ENCODE data around the gene STARD3. TPM values are rescaled to one million over a fixed set of nuclear protein-coding genes. Genes with fewer than 3 reads are reported as not detected.

The STARD3 gene
- total RNA-seq, 1 experiment from 2014 or later = 2,579 TPM

- no peak overlapping the region for H3K4me3 Mint-ChIP-seq (ENCODE audit: low read depth, unreplicated experiment)
- peaks cover 92% of the 10 kb centered on the region for H3K36me3 Mint-ChIP-seq (ENCODE audit: insufficient read depth, unreplicated experiment)
- no peak for TF ChIP-seq CTCF (IDR thresholded peaks at IDR 0.05; ENCODE audit: unreplicated experiment)
- CTCF ChIA-PET = interaction anchor here (0.5 to 161.2 kb wide), 12 partner anchors 39 to 1897 kb away, joined by 3 to 42089 read pairs (median 7); partner anchors contain the start of genes ERBB2, GRB7, GSDMA and GSDMB
- no peak overlapping the region for H3K27ac Mint-ChIP-seq (ENCODE audit: unreplicated experiment)
- no peaks in the 10 kb centered on the region for H3K9me3 Mint-ChIP-seq (ENCODE audit: low read depth, unreplicated experiment)
- intact Hi-C loops (cut with micrococcal nuclease; ENCODE audit: unreplicated experiment) = no loop called here
- peak; percentile 83 for DNase-seq
- no peaks in the 10 kb centered on the region for H3K27me3 Mint-ChIP-seq (ENCODE audit: unreplicated experiment)
- H3K4me1 Mint-ChIP-seq (ENCODE audit: low read depth, unreplicated experiment) = peaks cover 26% of the 10 kb centered on the region
- BruUV-seq (replicated peaks) = no TSS peak
These were observed 22.5 kb downstream of the STARD3 start for GRCh38 chr17:39659279-39660010.

- CTCF ChIA-PET = interaction anchor here (0.5 to 161.2 kb wide), 12 partner anchors 39 to 1898 kb away, joined by 3 to 42089 read pairs (median 7); partner anchors contain the start of genes ERBB2, GRB7, GSDMA and GSDMB
- Mint-ChIP-seq H3K4me1 (ENCODE audit: low read depth, unreplicated experiment) (peaks cover 32% of the 10 kb centered on the region), H3K9me3 (ENCODE audit: low read depth, unreplicated experiment) (no peaks in the 10 kb centered on the region), H3K36me3 (ENCODE audit: insufficient read depth, unreplicated experiment) (peaks cover 92% of the 10 kb centered on the region), H3K27ac (ENCODE audit: unreplicated experiment) (no peak overlapping the region), H3K27me3 (ENCODE audit: unreplicated experiment) (no peaks in the 10 kb centered on the region), H3K4me3 (ENCODE audit: low read depth, unreplicated experiment) (no peak overlapping the region)
- no peak for TF ChIP-seq CTCF (IDR thresholded peaks at IDR 0.05; ENCODE audit: unreplicated experiment)
- BruUV-seq (replicated peaks) = no TSS peak
- intact Hi-C loops (cut with micrococcal nuclease; ENCODE audit: unreplicated experiment) = no loop called here
- DNase-seq = no peak
These were observed 23.0 kb downstream of the STARD3 start for GRCh38 chr17:39660011-39660360.

DNA sequence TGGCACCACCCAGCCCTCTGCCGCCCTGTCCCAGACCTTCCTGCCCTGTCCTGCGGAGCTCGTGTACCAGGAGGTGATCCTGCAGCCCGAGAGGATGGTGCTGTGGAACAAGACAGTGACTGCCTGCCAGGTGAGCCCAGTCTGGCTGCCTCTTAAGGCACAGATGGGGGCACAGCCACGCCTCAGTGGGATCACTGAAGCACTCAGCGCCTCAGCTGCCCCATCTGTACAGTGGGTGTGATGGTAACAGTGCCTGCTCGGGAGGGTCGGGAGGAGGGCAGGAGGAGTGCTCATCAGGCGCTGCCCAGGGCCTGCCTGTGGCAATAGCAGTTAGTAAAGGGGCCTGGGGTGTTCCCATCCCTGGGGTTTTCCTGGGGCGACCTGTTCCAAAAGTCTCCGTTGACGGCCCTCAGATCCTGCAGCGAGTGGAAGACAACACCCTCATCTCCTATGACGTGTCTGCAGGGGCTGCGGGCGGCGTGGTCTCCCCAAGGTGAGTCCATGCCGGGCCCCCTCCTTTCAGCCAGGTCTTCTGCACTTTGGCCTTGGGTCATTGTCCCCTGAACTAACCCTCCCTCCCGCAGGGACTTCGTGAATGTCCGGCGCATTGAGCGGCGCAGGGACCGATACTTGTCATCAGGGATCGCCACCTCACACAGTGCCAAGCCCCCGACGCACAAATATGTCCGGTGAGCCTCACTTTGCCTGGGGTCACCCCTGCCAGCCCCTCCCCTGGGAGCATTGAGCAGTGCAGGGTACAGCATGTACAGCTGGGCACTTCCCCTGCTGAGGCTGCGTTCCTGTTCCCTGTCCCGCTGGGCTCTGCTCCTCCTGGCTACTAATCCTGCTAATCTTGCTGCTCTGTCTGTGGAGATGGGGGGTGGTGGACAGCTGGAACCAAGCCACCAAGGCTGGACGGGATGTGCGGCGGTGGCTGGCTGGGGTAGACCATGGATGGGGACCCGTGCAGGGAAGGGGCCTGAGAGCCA lies 23.7 kb downstream of the STARD3 start:
- no peak for TF ChIP-seq CTCF (IDR thresholded peaks at IDR 0.05; ENCODE audit: unreplicated experiment)
- peaks cover 92% of the 10 kb centered on the region for H3K36me3 Mint-ChIP-seq (ENCODE audit: insufficient read depth, unreplicated experiment)
- H3K4me1 Mint-ChIP-seq (ENCODE audit: low read depth, unreplicated experiment) = peaks cover 35% of the 10 kb centered on the region
- intact Hi-C loops (cut with micrococcal nuclease; ENCODE audit: unreplicated experiment) = no loop called here
- no peaks in the 10 kb centered on the region for H3K9me3 Mint-ChIP-seq (ENCODE audit: low read depth, unreplicated experiment)
- peaks cover 7% of the 10 kb centered on the region for H3K27me3 Mint-ChIP-seq (ENCODE audit: unreplicated experiment)
- CTCF ChIA-PET = interaction anchor here (0.6 to 161.2 kb wide), 15 partner anchors 40 to 900 kb away, joined by 3 to 42089 read pairs (median 5); partner anchors contain the start of genes ERBB2, GRB7, GSDMA and GSDMB
- no peak overlapping the region for H3K27ac Mint-ChIP-seq (ENCODE audit: unreplicated experiment)
- peak; percentile 86 for DNase-seq
- no peak overlapping the region for H3K4me3 Mint-ChIP-seq (ENCODE audit: low read depth, unreplicated experiment)
- BruUV-seq (replicated peaks) = no TSS peak

Data from Calu3 (cell line).